Testis (tissue), 3 donors: Measurements from ENCODE around the gene XPNPEP1. TPM values are rescaled to one million over a fixed set of nuclear protein-coding genes. Genes with fewer than 3 reads are reported as not detected.

Experiments used
- DNase-seq: peaks from one replicate; pipeline ENCODE4 v3.0.0-alpha.2; 2019
- H3K27ac ChIP-seq, 2 donors: fragments of 200-600 bp; sonication (generic); one replicate each; pipeline ENCODE4 v1.5.1; 2019
- H3K27me3 ChIP-seq: fragments of 200-600 bp; sonication (generic); one replicate; pipeline ENCODE4 v1.5.1; 2019
- H3K36me3 ChIP-seq: fragments of 200-600 bp; sonication (generic); one replicate; pipeline ENCODE4 v1.5.1; 2017; ENCODE audit warnings: low read depth; ENCODE audit errors: missing control alignments
- H3K4me1 ChIP-seq: fragments of 200-600 bp; sonication (generic); one replicate; pipeline ENCODE4 v1.5.1; 2019
- H3K4me3 ChIP-seq, 2 donors: fragments of 200-600 bp; sonication (generic); one replicate each; pipeline ENCODE4 v1.5.1; 2017 to 2019
- H3K9me3 ChIP-seq: fragments of 200-600 bp; sonication (generic); one replicate; pipeline ENCODE4 v1.5.1; 2017
- CTCF ChIP-seq, 3 experiments: fragments of 450-650 bp in 2 of 3; fragments of 200-600 bp in 1 of 3; sonication (generic) in 1 of 3; IDR thresholded peaks; one replicate each; pipeline ENCODE4 v1.5.1; 2016 to 2019; ENCODE audit warnings: antibody characterized with exemption in 3 of 3, mild to moderate bottlenecking in 2 of 3, moderate library complexity in 1 of 3
- POLR2A ChIP-seq: fragments of 450-650 bp; IDR thresholded peaks from one replicate; pipeline ENCODE4 v1.6.1; 2017; ENCODE audit warnings: antibody characterized with exemption, mild to moderate bottlenecking, moderate library complexity
- WGBS, 2 donors: methylation state at CpG; one replicate each; pipeline ENCODE4 v1.1.5; 2018; 5-methylcytosine and 5-hydroxymethylcytosine counted together
- intact Hi-C: fragments of 100-400 bp; cut with DNase I; formaldehyde crosslinking; loops from one replicate; pipeline ENCODE4 v1.15.1; 2023; ENCODE audit warnings: low total_unique reads
- polyA plus RNA-seq: library from polyadenylated mRNA; stranded (reverse); fragments of 350-450 nt; fragmentation: Illumina TruSeq; extraction: RNeasy Lipid Tissue Mini Kit (QIAGEN cat#74804); gene quantifications from one replicate; pipeline ENCODE4 v1.2.3, GENCODE V29; 2014; ENCODE audit warnings: low read depth, low replicate concordance; ENCODE audit not compliant: insufficient read depth
- total RNA-seq, 2 donors: library from RNA; depleted of rRNA; stranded (reverse); fragments of >200 nt; gene quantifications; one replicate each; pipeline ENCODE4 v1.2.3, GENCODE V29; 2016

XPNPEP1 gene
- total and polyA plus RNA-seq, 3 donors from 2014 or later: 55.5 to 118 (median 90.2) TPM

GRCh38 chr10:109963439-109963838 is 40.1 kb upstream of the XPNPEP1 start:
- peak overlapping the region in 1 of 2 donors; percentile 3 for H3K27ac ChIP-seq
- no peak for DNase-seq
- H3K4me3 ChIP-seq: no peak overlapping the region
- H3K36me3 ChIP-seq: no peaks in the 10 kb centered on the region
- H3K9me3 ChIP-seq: no peaks in the 10 kb centered on the region
- peaks cover 33% of the 10 kb centered on the region for H3K4me1 ChIP-seq
- TF ChIP-seq CTCF (IDR thresholded peaks at IDR 0.05): no peak
- intact Hi-C loops: no loop called here
- WGBS, 2 donors: 56 to 63% methylated on average over 5 of the region's 5 CpGs
- H3K27me3 ChIP-seq: no peaks in the 10 kb centered on the region

GRCh38 chr10:109962247-109962646 is 38.9 kb upstream of the XPNPEP1 start:
- TF ChIP-seq POLR2A (no peak), CTCF (IDR thresholded peaks at IDR 0.05) (no peak)
- Histone ChIP-seq H3K27me3 (no peaks in the 10 kb centered on the region), H3K4me3 (no peak overlapping the region), H3K4me1 (peaks cover 26% of the 10 kb centered on the region), H3K36me3 (no peaks in the 10 kb centered on the region), H3K27ac (peak overlapping the region in 1 of 2 donors; percentile 41), H3K9me3 (no peaks in the 10 kb centered on the region)
- DNase-seq: no peak
- 85 to 95% methylated on average over 1 of the region's 1 CpG for whole genome bisulfite sequencing, 2 donors
- intact Hi-C loops: no loop called here

GRCh38 chr10:109961174-109962001 is 38.1 kb upstream of the XPNPEP1 start:
- TF ChIP-seq POLR2A (no peak), CTCF (IDR thresholded peaks at IDR 0.05) (no peak)
- no peaks in the 10 kb centered on the region for H3K9me3 ChIP-seq
- H3K27ac ChIP-seq: peak overlapping the region; percentile 42 to 78
- intact Hi-C loops: no loop called here
- no peak for DNase-seq
- H3K27me3 ChIP-seq: no peaks in the 10 kb centered on the region
- peaks cover 21% of the 10 kb centered on the region for H3K4me1 ChIP-seq
- no peak overlapping the region for H3K4me3 ChIP-seq
- WGBS, 2 donors: 54 to 55% methylated on average over 5 of the region's 5 CpGs
- no peaks in the 10 kb centered on the region for H3K36me3 ChIP-seq

GRCh38 chr10:109960682-109961081 is 37.4 kb upstream of the XPNPEP1 start:
- no peak for TF ChIP-seq CTCF (IDR thresholded peaks at IDR 0.05)
- no peak for TF ChIP-seq POLR2A
- no peak for DNase-seq
- Histone ChIP-seq H3K4me3 (no peak overlapping the region), H3K36me3 (no peaks in the 10 kb centered on the region), H3K9me3 (no peaks in the 10 kb centered on the region), H3K4me1 (peaks cover 21% of the 10 kb centered on the region), H3K27ac (peak overlapping the region; percentile 42 to 78), H3K27me3 (no peaks in the 10 kb centered on the region)
- WGBS, 2 donors: 36 to 53% methylated on average over 2 of the region's 2 CpGs
- intact Hi-C loops: no loop called here
